OCI-LY3 (cell line): Measurements from ENCODE around the gene PICALM.

Source experiments
- CTCF ChIP-seq: fragments of 200-600, 300-600 bp; sonication (generic); IDR thresholded peaks from 2 replicates; pipeline ENCODE4 v1.5.1; 2014; ENCODE audit warnings: antibody characterized with exemption, low read length, low read depth
- EZH2phosphoT487 ChIP-seq: fragments of 200-600 bp; shearing (Covaris generic); IDR thresholded peaks from 2 replicates; pipeline ENCODE4 v1.6.1; 2018; ENCODE audit warnings: antibody characterized with exemption, mixed run types, low read depth

- no peak for TF ChIP-seq CTCF
- TF ChIP-seq EZH2phosphoT487: no peak
These were observed 8.3 kb downstream of the PICALM start for GRCh38 chr11:86060544-86060943.
